Mesothelial cell of epicardium (in vitro differentiated cells): ENCODE measurements around the gene ZNF493. TPM values are rescaled to one million over a fixed set of nuclear protein-coding genes. Genes with fewer than 3 reads are reported as not detected.
A peak's percentile ranks its signal among the peaks of the same experiment; 100 is the strongest.

ENCODE experiments used
- DNase-seq, 2 experiments: peaks; one replicate each; pipeline ENCODE4 v3.0.0; 2021; ENCODE audit warnings: low spot score in 2 of 2; ENCODE audit not compliant: unreplicated experiment in 2 of 2
- H3K27ac Mint-ChIP-seq: 2 replicates; pipeline ENCODE4 v1.8.0; 2021; ENCODE audit warnings: mixed read lengths
- H3K27me3 Mint-ChIP-seq: 2 replicates; pipeline ENCODE4 v1.8.0; 2021; ENCODE audit warnings: low read depth, mixed read lengths
- H3K36me3 Mint-ChIP-seq: 2 replicates; pipeline ENCODE4 v1.8.0; 2021; ENCODE audit warnings: mixed read lengths
- H3K4me1 Mint-ChIP-seq: 2 replicates; pipeline ENCODE4 v1.8.0; 2021; ENCODE audit warnings: mixed read lengths
- H3K4me3 Mint-ChIP-seq: 2 replicates; pipeline ENCODE4 v1.8.0; 2021; ENCODE audit warnings: mild to moderate bottlenecking, moderate library complexity, mixed read lengths
- H3K9me3 Mint-ChIP-seq: 2 replicates; pipeline ENCODE4 v1.8.0; 2021; ENCODE audit warnings: mixed read lengths
- total RNA-seq: library from RNA; stranded (reverse); gene quantifications from 3 replicates; pipeline ENCODE4 v1.2.1, GENCODE V29; 2021
- TF ChIP-seq, protein P1 (sequence below): fragments of 200-600 bp; sonication (generic); IDR thresholded peaks from one replicate; pipeline ENCODE4 v1.5.0; 2021; ENCODE audit warnings: antibody characterized with exemption; ENCODE audit not compliant: unreplicated experiment

Gene ZNF493
- 37.3 to 42.2 TPM (median 42.1 TPM) in 3 replicates for total RNA-seq

DNA sequence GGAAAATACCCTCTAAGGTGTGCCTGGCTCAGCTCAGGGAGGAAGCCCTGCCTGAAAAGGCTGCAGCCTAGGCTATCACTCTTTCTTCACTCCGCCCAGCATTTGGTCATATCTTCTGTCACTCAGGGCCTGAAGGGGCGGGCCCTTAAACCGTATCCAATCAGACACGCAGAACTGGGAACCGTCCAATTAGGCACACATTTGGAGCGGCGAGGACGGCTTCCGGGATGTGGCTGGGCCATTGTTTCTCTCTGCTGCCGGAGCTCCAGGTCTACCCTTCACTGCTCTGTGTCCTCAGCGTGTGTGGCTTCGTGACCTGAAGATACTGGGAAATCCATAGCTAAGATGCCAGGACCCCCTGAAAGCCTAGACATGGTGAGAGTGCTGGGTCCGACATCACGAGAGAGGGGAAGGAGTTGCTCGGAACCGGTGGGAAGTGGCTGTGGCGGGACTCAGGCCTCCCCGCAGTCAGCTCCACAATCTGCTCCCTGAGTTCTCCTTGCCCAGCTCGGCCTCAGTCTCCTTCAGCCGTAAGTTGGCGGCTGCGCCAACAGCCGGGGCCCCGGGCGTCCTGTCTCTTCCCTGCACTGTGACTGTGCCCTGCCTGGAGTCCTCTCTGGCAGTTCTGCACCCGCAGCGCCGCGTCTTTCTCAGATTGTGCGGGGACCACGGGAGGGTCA, at the start of gene ZNF493:
Gene ZNF493 (plus strand): TSS at position 241 of the 680 bp plus-strand sequence. CDS start 105 bp downstream, at position 346.
- H3K36me3 Mint-ChIP-seq: peaks cover 23% of the 10 kb centered on the region
- peak within 1 kb of the TSS; percentile 98 for H3K27ac Mint-ChIP-seq
- H3K4me1 Mint-ChIP-seq: peaks cover 24% of the 10 kb centered on the region
- DNase-seq: peak; percentile 75 to 88
- TF ChIP-seq, protein P1, sequence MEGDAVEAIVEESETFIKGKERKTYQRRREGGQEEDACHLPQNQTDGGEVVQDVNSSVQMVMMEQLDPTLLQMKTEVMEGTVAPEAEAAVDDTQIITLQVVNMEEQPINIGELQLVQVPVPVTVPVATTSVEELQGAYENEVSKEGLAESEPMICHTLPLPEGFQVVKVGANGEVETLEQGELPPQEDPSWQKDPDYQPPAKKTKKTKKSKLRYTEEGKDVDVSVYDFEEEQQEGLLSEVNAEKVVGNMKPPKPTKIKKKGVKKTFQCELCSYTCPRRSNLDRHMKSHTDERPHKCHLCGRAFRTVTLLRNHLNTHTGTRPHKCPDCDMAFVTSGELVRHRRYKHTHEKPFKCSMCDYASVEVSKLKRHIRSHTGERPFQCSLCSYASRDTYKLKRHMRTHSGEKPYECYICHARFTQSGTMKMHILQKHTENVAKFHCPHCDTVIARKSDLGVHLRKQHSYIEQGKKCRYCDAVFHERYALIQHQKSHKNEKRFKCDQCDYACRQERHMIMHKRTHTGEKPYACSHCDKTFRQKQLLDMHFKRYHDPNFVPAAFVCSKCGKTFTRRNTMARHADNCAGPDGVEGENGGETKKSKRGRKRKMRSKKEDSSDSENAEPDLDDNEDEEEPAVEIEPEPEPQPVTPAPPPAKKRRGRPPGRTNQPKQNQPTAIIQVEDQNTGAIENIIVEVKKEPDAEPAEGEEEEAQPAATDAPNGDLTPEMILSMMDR: no peak
- no peaks in the 10 kb centered on the region for H3K27me3 Mint-ChIP-seq
- H3K9me3 Mint-ChIP-seq: peaks cover 16% of the 10 kb centered on the region
- peak within 1 kb of the TSS; percentile 100 for H3K4me3 Mint-ChIP-seq

DNA sequence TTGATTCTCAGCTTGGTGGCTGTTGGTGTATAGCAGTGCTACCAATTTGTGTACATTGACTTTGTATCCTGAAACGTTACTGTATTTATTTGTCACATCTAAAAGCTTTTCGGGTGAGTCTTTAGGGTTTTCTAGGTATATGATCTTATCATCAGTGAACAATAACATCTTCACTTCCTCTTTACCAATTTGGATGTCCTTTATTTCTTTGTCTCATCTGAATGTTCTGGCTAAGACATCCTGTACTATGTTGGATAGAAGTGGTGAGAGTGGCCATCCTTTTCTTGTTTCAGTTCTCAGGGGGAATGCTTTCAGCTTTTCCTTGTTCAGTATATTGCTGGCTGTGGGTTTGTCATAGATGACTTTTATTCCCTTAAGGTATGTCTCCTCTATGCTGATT, 44.1 kb upstream of the ZNF493 start:
- no peaks in the 10 kb centered on the region for H3K36me3 Mint-ChIP-seq
- TF ChIP-seq, protein P1: no peak
- no peak for DNase-seq
- no peaks in the 10 kb centered on the region for H3K4me1 Mint-ChIP-seq
- H3K27me3 Mint-ChIP-seq: no peaks in the 10 kb centered on the region
- no peak overlapping the region for H3K27ac Mint-ChIP-seq
- H3K4me3 Mint-ChIP-seq: no peak overlapping the region
- H3K9me3 Mint-ChIP-seq: peaks cover 16% of the 10 kb centered on the region

DNA sequence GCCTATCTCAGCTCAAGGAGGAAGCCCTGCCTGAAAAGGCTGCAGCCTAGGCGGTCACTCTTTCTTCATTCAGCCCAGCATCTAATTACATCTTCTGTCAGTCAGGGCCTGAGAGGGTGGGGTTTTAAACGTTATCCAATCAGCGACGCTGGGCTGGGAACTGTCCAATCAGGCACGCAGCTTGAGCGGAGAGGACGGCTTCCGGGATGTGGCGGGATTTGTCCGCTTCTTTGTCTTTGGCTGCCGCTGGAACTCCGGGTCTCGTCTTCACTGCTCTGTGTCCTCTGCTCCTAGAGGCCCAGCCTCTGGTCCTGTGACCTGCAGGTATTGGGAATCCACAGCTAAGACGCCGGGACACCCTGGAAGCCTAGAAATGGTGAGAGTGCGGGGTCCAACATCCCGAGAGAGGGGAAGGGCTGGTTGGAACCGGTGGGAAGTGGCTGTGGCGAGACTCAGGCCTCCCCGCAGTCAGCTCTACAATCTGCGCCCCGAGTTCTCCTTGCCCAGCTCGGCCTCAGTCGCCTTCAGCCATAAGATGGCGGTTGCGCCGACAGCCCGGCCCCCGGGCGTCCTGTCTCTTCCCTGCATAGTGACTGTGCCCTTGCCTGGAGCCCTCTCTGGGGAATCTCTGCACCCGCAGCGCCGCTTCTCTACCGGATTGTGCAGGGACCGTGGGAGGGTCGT, 38.0 kb upstream of the ZNF493 start, which contains the start of gene ZNF738:
Gene ZNF738 (plus strand): TSS at position 233 of the 684 bp plus-strand sequence. CDS start 141 bp downstream, at position 374.
- Mint-ChIP-seq H3K4me3 (peak within 1 kb of the TSS; percentile 100), H3K27ac (peak within 1 kb of the TSS; percentile 100), H3K36me3 (peaks cover 18% of the 10 kb centered on the region), H3K9me3 (peaks cover 4% of the 10 kb centered on the region), H3K4me1 (peaks cover 7% of the 10 kb centered on the region), H3K27me3 (no peaks in the 10 kb centered on the region)
- TF ChIP-seq, protein P1: no peak
- peak; percentile 80 to 88 for DNase-seq

GRCh38 chr19:21362291-21362690, 34.6 kb upstream of the ZNF493 start:
- DNase-seq: no peak
- no peak overlapping the region for H3K4me3 Mint-ChIP-seq
- TF ChIP-seq, protein P1: no peak

DNA sequence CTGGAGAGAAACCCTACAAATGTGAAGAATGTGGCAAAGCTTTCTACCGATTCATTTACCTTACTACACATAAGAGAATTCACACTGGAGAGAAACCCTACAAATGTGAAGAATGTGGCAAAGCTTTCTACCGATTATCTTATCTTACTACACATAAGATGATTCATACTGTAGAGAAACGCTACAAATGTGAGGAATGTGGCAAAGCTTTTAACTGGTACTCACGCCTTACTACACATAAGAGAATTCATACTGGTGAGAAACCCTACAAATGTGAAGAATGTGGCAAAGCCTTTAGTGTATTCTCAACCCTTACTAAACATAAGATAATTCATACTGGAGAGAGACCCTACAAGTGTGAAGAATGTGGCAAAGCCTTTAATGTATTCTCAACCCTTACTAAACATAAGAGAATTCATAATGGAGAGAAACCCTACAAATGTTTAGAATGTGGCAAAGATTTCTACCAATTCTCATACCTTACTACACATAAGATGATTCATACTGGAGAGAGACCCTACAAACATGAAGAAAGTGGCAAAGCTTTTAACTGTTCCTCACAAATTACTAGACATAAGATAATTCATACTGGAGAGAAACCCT, 12.9 kb upstream of the ZNF493 start:
- Mint-ChIP-seq H3K27ac (no peak overlapping the region), H3K36me3 (peaks cover 71% of the 10 kb centered on the region), H3K4me3 (no peak overlapping the region), H3K4me1 (no peaks in the 10 kb centered on the region), H3K9me3 (peaks cover 77% of the 10 kb centered on the region), H3K27me3 (no peaks in the 10 kb centered on the region)
- TF ChIP-seq, protein P1: no peak
- no peak for DNase-seq

More at GRCh38 chr19:21362291-21362690, 34.6 kb upstream of the ZNF493 start:
- H3K36me3 Mint-ChIP-seq: peaks cover 45% of the 10 kb centered on the region
- no peak overlapping the region for H3K27ac Mint-ChIP-seq
- H3K27me3 Mint-ChIP-seq: no peaks in the 10 kb centered on the region
- peaks cover 8% of the 10 kb centered on the region for H3K9me3 Mint-ChIP-seq
- H3K4me1 Mint-ChIP-seq: peaks cover 7% of the 10 kb centered on the region
